Astrocyte (in vitro differentiated cells and primary cell): ENCODE results near the gene GGA2.

ENCODE experiments used
- EZH2 ChIP-seq: IDR thresholded peaks from 2 replicates; pipeline ENCODE4 v1.6.1; 2012; ENCODE audit warnings: mild to moderate bottlenecking, low read length, inconsistent platforms; ENCODE audit not compliant: insufficient read depth
- TF ChIP-seq, protein P1 (sequence below): IDR thresholded peaks from 2 replicates; pipeline ENCODE4 v1.5.1; 2011; ENCODE audit warnings: low read depth, mild to moderate bottlenecking, inconsistent platforms, low read length, moderate library complexity; ENCODE audit not compliant: insufficient read depth

DNA sequence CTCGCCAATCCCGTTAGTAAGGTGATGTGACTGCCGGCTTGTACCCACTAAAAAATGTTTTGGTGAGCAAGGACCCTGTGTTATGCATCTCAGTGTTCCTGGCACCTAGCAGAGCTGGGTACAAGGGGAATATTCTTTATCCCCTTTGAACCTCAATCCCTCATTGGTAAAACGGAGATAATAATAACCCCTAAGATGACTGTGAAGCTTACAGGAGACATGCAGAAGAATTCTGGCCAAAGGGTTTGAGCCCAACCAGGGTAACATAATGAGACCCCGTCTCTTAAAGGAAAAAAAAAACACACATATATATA is 896 bp downstream of the GGA2 start:
- TF ChIP-seq, protein P1, sequence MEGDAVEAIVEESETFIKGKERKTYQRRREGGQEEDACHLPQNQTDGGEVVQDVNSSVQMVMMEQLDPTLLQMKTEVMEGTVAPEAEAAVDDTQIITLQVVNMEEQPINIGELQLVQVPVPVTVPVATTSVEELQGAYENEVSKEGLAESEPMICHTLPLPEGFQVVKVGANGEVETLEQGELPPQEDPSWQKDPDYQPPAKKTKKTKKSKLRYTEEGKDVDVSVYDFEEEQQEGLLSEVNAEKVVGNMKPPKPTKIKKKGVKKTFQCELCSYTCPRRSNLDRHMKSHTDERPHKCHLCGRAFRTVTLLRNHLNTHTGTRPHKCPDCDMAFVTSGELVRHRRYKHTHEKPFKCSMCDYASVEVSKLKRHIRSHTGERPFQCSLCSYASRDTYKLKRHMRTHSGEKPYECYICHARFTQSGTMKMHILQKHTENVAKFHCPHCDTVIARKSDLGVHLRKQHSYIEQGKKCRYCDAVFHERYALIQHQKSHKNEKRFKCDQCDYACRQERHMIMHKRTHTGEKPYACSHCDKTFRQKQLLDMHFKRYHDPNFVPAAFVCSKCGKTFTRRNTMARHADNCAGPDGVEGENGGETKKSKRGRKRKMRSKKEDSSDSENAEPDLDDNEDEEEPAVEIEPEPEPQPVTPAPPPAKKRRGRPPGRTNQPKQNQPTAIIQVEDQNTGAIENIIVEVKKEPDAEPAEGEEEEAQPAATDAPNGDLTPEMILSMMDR: no peak
- TF ChIP-seq EZH2: no peak
